Activated CD8-positive, alpha-beta memory T cell treated with anti-CD3 and anti-CD28 coated beads, Interleukin-2, amount 10 ng/mL, durations not matched to agents 7 days and 5 days (primary cell): ENCODE results near the gene BUD13. TPM values are rescaled to one million over a fixed set of nuclear protein-coding genes. Genes with fewer than 3 reads are reported as not detected.

ENCODE experiments used
- ATAC-seq: fragments of 150-1000 bp; cut with Tn5 transposase; one replicate; pipeline ENCODE4 v1.10.0; 2021; ENCODE audit warnings: moderate library complexity
- CTCF ChIA-PET: fragments of 350-600 bp; sonication (Branson Sonifier 250); formaldehyde crosslinking; loops from one replicate; lab custom pipeline; 2021; ENCODE audit warnings: antibody characterized with exemption; lab: Charles Lee
- DNase-seq: peaks from one replicate; pipeline ENCODE4 v3.0.0-alpha.2; 2020
- H3K27ac Mint-ChIP-seq: one replicate; pipeline ENCODE4 v1.8.0; 2021; ENCODE audit warnings: mild to moderate bottlenecking, mixed read lengths
- H3K27me3 Mint-ChIP-seq: one replicate; pipeline ENCODE4 v1.8.0; 2021; ENCODE audit warnings: mixed read lengths
- H3K36me3 Mint-ChIP-seq: one replicate; pipeline ENCODE4 v1.8.0; 2021; ENCODE audit warnings: mild to moderate bottlenecking, mixed read lengths
- H3K4me1 Mint-ChIP-seq: one replicate; pipeline ENCODE4 v1.8.0; 2021; ENCODE audit warnings: mixed read lengths
- H3K4me3 Mint-ChIP-seq: one replicate; pipeline ENCODE4 v1.8.0; 2021; ENCODE audit warnings: mild to moderate bottlenecking, moderate library complexity, mixed read lengths
- H3K9me3 Mint-ChIP-seq: one replicate; pipeline ENCODE4 v1.8.0; 2022; ENCODE audit warnings: low read depth, mixed read lengths
- total RNA-seq, 2 experiments: library from RNA; stranded (reverse); gene quantifications; one replicate each; pipeline ENCODE4 v1.2.3, GENCODE V29; 2021

The BUD13 gene
- total RNA-seq, 2 experiments from 2014 or later: 35.2 to 40.2 TPM

DNA sequence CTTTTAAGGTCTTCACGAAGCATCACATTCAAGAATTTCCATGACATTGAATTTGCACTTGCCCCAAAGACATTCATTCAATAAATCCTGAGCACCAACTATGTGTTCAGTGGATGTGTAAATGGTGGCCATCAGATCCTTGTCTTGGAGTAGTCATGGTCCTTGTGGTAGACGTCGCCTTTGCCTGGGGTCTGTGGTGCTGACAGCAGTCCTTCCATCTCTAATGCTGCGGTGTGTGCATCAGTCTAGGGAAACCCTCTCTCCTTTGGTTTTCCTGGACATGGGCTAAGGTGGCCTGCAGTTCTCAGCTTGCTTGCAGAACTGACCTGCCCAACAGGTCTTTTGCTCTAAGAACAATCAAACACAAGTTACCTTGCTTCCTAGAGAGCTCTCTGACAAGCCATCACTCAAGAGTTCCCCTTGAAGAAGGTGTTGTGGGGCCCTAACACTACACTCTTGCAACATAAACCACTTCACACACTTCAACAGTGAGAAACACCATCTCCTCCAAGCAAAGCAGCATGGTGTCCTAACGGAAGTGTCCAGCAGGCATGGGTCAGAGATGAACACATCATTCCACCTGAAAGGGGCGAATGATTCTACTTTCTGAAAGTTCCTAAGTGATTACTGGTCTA lies 72.1 kb downstream of the BUD13 start:
- H3K4me1 Mint-ChIP-seq: no peaks in the 10 kb centered on the region
- CTCF ChIA-PET: no interaction called here
- no peak for DNase-seq
- H3K27ac Mint-ChIP-seq: no peak overlapping the region
- H3K27me3 Mint-ChIP-seq: peaks cover 9% of the 10 kb centered on the region
- ATAC-seq: no peak
- no peaks in the 10 kb centered on the region for H3K36me3 Mint-ChIP-seq
- H3K9me3 Mint-ChIP-seq: no peaks in the 10 kb centered on the region
- H3K4me3 Mint-ChIP-seq: no peak overlapping the region

Other genes starting within 250 kb of the BUD13 start
- 10 to 100 TPM; 66.6 to 72.1 TPM for gene ZPR1, start 15.0 kb upstream of the BUD13 start, total RNA-seq
- gene APOA5, start 18.9 kb upstream of the BUD13 start, total RNA-seq: not detected
- gene APOA4, start 50.3 kb upstream of the BUD13 start, total RNA-seq: not detected
- gene APOC3, start 56.9 kb upstream of the BUD13 start, total RNA-seq: not detected
- gene APOA1, start 64.6 kb upstream of the BUD13 start, total RNA-seq: under 1 TPM in 1 of 2 experiments, not detected in 1; 0.23 TPM